GM21576 (cell line): ENCODE results near the gene WDR46.

Experiments
- ATAC-seq: cut with Tn5 transposase; IDR thresholded peaks from one replicate; pipeline ENCODE4 v1.9.1; 2021; ENCODE audit warnings: mild to moderate bottlenecking, moderate library complexity; ENCODE audit not compliant: unreplicated experiment

The WDR46 gene, protein sequence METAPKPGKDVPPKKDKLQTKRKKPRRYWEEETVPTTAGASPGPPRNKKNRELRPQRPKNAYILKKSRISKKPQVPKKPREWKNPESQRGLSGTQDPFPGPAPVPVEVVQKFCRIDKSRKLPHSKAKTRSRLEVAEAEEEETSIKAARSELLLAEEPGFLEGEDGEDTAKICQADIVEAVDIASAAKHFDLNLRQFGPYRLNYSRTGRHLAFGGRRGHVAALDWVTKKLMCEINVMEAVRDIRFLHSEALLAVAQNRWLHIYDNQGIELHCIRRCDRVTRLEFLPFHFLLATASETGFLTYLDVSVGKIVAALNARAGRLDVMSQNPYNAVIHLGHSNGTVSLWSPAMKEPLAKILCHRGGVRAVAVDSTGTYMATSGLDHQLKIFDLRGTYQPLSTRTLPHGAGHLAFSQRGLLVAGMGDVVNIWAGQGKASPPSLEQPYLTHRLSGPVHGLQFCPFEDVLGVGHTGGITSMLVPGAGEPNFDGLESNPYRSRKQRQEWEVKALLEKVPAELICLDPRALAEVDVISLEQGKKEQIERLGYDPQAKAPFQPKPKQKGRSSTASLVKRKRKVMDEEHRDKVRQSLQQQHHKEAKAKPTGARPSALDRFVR

DNA sequence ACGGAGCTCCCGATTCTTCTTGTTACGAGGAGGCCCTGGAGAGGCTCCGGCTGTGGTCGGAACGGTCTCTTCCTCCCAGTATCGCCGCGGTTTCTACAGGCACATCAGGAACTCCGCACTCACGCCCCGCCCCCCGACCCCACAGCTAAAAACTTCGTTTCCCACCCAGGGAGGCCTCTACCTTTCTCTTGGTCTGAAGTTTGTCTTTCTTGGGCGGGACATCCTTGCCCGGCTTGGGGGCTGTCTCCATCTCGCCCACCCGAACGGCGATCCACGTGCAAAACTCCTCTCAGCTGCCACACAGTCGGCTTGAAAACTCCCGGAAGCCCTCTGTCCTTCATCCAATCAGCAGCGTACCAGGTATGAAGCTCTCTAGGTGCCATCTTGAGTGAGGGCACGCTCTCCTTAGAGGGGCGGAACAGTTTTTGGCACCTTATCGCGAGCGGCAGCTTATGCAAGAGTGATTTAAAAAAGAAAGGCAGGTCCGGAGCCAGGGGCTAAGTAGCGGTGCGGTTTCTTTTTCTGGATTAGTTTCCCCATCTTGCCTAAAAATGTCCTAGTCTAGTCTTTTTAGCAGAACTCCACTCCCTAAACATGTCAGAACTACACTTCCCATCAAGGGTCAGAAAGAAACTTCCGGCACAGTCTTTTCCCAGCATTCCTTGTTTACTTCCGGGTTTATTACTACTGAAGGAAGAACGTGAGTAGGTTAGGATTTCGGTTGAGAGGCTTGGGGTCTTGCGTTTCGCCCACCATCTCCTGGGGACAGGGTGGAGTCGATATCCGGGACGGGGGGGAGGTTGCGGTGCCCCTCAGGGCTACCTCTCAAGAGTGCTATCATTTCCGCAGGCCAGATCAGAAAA lies at the start of gene WDR46, which contains the start of gene PFDN6:
Gene WDR46, minus strand, starts transcription at position 319 of the 863 bp plus-strand sequence. Its CDS starts 69 bp downstream, at position 250.
Gene PFDN6, plus strand, starts transcription at position 681 of the 863 bp plus-strand sequence. CDS start 256 bp downstream, outside the sequence.
- ATAC-seq: peak; percentile 64

DNA sequence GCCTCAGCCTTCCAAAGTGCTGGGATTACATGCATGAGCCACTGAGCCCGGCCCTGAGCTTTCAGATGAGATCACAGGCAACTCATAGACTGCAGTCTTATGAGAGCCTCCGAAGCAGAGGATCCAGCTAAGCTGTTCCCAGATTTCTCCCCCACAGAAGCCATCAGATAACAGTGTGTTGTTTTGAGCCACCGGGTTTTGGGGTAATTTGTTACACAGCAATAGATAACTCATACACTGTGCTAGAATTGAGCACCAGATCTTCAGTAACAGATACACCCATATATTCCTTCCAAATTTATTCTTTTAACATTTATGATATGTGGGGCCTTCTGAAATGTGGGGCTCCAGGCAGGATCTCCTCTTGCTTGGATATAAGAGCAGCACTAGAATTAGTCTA lies 47.5 kb upstream of the WDR46 start:
- no peak for ATAC-seq

DNA sequence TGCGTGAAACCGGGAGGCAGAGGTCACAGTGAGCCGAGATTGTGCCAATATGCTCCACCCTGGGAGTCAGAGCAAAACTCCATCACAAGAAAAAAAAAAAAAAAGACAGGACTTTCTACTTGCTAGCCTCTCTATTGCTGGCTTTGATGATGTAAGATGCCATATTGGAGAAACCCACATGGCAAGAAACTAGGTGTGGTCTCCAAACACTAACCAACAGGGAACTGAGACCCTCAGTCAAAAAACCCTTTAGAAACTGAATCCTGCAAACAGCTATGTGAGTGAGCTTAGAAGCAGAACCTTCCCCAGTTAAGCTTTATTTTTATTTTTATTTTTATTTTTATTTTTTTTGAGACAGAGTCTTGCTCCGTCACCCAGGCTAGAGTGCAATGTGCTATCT lies 46.9 kb upstream of the WDR46 start:
- no peak for ATAC-seq

DNA sequence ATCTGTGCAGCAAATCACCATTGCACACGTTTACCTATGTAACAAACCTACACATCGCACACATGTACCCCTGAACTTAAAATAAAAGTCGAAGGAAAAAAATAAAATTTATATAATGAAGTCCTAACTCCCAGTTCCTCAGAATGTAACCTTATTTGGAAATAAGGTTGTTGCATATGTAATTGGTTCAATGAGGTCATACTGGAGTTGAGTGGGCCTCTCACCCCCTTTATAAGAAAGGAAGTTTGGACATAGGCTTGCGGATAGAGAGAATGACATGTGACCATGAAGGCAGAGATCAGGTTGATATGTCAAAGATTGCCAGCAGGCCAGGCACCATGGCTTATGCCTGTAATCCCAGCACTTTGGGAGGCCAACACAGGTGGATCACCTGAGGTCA lies 44.6 kb upstream of the WDR46 start:
- no peak for ATAC-seq

DNA sequence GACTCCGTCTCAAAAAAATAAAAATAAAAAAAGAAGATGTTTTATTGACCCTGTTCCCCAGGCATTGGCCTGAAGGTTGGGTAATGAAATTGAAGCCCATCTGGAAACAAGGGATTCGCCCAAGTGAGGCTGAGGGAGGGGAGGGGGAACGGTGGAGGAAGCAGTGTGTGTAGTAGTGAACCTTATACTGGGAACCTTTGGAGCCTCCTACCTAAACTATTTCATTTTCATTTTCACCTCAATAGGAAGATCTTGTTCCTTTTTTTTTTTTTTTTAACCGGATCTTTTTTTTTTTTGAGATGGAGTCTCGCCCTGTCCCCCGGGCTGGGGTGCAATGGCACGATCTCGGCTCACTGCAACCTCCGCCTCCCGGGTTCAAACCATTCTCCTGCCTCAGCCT lies 41.7 kb upstream of the WDR46 start:
- no peak for ATAC-seq

DNA sequence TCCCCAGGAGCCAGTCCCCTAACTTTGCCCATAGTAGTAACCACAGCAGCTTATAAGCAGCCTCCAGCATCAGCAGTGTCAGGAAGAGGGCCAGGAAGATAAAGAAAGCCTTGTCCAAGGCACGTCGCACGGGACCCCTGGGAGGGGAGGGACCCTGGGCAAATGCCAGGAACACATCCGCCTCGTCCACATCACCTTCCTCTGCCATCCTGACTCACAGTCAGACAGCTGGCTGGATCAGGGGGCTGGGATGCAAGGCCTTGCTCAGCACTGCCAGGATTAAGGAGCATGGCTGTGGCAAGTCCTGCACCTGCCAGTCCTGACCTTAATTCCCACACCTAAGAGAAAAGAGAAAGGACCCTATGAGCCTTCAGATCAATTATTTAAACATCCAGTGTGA lies 40.0 kb upstream of the WDR46 start:
- no peak for ATAC-seq

DNA sequence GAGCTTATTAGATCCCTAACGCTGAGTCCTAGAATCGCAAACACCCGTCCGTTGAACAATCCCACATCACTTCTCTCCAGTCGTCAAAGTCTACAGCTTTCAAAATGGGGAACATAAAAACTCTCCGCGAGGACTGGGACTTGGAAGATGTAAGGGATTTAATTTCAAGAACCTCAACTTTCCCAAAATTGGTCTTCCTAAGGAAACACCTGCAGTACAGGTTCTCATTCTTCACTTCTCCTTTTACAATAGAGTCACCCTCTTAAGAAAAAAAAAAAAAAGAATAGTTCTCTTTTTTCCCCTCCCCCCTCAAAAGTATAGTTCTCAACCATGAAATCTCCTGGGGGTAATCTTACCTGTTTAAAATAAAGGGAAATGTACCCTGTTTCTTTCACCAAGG lies 35.1 kb upstream of the WDR46 start:
- no peak for ATAC-seq

DNA sequence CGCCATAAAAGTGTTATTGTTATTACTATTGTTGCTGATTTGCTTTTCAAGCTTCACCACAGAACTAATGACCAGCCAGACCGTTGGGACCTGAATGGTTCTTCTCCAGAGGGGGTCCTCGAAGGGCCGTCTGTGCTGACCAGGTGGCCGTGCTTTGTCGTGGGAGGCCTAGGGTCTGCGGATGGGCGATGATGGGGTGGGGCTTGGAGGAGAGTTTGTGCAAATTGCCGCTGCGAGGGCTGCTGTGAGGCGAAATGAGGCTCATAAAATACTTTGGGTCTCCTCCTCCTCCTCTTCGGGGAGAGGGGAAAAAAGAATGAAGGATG lies 34.5 kb upstream of the WDR46 start:
- no peak for ATAC-seq

DNA sequence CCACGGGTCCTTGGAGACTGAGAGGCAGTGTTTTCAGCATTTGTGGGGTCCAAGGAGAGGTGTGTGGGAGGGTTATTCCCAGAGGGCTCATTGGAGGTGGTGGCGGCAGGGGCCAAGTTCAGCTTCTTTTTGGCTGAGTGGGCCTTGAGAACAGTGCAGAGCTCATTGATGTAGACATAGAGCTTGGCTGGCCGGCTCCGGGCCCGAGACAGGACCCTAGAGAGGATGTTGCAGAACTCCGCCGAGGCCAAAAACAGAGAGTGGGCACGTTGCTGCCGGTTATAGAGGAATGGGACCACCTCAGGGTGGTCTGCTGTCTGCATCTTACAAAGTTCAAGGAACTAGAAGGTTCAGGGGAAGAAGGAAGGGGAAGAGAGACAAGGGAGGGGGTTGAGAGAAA lies 32.2 kb upstream of the WDR46 start:
- no peak for ATAC-seq

DNA sequence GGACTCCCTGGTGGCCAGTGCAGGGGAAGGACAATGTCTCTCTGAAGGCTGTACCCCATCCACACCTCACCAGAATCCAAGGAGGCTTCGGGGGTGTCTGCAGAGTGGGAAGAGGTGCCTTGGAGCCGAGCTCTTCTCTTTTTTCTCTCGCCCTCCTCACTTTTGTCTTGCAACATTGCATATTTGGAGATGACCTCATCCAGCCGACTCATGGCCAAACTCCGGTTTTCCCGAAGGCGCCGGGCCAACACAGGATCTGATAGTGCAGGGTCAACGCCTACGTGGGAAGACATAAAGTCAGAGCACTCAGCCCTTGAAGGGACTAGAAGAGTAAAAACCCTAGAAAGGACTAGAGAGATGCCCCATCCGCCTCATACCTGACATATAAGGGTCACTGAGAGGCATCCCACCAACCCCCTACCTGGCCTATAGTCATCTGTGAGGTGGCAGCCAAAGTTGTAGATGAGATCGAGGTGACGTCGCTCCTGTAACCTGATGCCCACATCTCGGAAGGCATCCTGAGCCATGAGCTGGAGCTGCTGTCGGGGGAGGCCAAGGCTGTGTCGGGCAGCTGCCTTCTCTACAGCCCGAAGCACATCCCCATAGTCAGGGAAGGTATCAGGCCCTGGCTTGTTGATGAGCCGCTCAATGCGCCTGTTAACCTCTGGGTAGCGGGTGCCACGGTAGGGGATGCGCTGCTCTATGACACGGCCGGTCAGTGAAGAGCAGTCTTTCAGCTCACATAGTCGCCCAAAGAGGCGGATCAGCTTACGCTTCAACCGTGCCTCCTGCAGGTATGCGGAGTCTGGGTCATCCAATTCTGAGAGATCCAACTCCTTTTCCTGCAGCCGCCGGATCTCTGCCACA lies 31.5 kb upstream of the WDR46 start:
- ATAC-seq: no peak

DNA sequence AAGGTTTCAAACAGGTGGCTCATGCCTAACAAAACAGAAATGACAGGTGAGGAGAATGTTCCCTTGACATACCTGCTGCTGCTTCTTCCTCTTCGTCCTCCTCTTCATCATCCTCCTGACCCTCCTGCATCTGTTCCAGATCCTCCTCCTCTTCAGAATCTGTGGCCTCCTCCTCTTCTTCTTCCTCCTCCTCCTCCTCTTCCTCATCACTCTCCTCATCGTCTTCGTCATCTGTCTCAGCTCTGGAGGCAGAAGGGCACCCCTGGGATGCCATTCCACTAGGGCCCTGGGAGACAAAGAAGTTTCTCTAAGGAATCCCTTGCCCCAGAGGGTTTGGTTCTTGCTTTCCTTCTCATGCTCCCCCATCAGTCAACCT lies 30.9 kb upstream of the WDR46 start:
- no peak for ATAC-seq

DNA sequence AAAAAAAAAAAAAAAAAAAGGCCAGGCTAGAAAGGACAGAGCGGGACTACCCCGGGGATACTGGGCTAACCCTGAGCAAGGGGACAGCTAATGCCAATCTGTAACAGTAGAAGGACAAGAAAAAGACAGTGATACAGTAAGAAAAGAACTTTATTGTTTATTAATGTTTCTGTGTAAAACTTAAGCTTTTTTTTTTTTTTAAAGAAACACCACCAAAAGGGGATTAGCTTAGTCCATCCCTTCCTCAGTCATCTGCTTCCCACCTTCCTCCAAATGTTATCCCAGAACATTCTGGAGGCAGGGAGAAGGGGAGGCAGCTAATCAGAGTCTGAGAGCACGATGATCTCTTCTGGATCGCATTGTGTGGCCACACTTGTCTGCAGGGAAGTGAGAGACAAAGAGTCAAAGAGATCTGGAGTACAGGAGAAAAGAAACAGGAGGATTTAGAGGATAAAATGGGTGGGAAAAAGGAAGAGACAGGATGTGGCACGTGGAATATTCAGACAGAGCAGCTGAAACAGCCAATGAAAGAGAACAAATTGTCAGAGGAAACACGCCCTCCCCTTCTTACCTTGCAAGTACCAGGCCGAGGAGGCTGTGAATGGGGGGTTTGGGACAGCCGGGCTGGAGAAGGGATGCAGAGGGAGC lies 29.5 kb upstream of the WDR46 start:
- no peak for ATAC-seq

DNA sequence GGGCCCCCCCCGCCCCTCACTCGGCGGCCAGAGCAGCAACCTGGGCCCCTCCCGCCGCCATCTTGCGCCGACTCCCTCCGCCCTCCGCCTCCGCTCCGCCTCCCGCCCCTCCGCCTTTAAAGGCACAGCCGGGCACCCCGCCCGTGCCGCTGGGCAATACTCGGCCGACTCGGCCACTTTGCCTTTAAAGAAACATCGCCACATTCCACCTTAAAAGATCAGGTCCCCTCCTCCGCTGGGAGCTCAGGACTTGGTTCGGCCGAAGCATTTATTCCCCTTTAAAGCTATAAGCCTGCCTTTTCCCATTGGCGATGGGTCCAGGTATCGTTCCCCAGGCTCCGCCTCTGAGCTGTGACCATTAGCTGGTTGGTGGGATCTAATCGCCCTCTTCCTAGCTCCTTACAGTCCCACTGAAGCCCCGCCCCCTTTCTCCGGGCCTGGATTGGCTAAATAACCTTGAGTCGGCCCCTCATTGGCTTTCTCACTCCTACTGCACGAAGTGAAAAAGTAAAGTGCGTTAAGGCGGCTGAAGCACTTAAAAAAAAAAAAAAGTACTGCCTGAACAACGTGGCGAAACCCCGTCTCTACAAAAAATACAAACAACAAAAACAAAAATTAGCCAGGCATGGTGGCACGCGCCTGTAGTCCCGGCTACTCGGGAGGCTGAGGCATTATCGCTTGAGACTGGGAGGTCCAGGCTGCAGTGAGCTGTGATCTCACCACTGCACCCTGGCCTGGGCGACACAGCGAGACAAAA lies 28.8 kb upstream of the WDR46 start, which contains the start of gene ZBTB22:
Gene ZBTB22, minus strand, starts transcription at position 76 of the 757 bp plus-strand sequence. CDS start 828 bp downstream, outside the sequence.
- peak; percentile 38 for ATAC-seq

DNA sequence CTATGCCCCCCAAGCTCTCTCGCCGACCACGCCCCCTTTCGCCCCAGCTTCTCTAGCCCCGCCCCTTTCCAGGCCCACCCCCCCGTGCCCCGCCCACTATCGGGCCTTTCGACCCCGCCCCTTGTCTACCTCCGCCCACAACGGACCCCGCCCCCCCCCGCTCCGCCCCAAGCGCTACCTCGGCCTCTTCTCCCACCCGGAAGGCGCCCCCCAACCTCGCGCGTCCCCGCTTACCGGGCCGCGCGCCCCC lies 28.3 kb upstream of the WDR46 start:
- no peak for ATAC-seq

DNA sequence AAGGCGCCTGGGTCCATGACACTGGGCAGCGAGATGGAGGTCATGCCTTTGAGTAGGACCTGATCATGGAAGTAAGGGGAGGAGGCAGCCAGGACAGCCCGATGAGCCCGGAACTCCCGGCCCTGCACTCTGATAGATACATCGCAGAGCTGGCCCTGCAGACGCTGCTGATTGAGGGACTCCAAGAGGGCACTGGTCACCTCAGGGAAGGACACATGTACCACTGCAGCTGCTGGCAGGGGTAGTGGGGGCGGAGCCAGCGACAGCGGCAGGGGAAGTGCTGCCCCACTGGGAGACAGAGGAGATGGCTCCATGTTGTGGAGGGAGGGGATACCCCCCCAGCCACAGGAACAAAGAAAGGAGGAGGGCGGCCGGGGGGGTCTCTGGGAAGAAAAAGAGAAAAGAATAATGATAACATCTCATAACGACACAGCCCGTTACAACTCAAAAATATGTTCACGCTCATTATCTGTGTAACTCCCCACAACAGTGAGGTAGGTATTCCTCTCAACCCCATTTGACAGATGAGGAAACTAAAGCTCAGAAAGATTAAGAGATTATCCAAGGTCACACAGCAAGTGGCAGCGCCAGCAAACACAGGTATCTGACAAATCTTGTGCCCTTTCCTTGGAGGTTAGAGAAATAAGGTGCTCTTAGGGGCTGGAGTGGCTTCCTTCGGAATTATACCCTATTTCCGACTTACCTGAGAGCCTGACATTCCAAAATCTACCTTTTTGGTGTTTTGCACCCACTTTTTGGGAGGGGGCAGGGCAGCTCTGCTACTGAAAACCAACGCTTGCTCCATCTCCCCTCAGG lies 27.8 kb upstream of the WDR46 start:
- no peak for ATAC-seq

DNA sequence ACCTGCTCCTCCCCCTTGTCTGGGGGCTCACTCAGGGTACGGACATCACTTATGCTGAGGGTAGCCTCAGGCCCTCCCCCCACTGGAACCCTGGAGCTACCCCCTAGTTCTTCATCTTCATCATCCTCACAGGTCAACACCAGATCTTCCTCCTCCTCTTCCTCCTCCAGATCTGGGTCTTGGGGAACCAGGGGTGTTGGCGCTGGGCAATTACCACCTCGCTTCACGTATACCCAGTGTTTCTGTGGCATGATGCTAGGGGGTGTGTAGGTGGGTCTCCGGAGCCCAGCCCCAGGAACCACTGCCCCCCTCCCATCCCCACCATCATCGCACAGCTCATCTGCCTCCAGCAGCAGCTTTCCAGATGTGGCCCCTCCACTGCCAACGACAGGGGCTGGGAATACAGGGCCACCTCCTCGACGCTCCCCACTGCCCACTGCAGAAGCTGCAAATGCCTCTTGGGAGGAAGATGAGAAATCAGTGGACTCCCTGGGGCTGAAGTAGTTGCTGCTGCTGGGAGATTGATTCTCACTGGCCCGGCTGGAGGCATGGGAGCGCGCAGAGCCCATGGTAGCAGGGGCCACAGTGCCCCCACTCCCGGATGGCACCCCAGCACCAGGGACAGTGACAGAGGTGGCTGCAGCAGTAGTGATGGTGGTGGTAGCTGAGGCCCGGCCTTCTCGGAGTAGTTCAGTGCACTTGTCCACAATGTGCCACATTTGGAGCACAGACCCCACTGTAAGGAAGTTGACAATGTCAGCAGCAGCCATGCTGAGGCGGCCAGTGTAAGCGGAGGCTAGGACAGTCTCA lies 27.0 kb upstream of the WDR46 start:
- ATAC-seq: no peak

DNA sequence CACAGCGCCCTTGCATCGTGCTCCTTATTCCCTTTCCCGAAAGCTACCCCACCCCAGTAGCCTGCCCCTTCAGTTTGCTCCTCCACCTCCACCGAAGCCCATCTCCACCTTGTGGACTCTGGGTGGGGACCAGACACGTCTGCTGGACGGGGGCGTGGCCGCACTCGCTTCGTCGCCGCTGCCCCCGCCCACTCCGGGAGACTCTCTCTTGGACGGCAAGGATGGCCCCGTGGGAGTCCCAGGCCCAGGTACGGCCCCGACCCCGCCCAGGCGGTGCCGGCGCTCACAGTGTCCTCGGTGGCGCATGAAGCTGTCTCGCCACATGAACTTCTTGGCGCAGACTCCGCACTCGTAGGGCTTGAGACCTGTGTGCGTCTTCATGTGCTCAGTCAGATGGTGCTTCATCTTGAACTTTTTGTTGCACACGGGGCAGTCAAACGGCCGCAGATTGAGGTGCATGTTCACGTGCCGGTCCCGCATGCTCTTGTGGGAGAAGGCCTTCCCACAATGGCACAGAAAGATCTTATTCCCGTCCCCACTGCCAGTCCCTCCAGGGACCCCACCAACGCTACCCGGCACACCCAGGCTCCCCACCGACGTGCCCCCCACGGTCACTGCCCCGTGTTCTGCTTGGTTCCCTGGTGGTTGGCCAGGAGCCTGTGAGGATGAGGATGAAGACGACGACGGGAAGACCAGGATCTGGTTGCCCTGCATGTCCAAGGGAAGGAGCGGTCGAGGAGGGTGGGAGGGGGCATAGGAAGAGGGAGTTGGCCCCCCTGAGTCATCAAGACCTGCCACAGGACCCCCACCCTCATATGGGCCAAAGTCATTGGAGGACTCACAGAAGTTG lies 26.1 kb upstream of the WDR46 start:
- ATAC-seq: no peak
